Subcutaneous abdominal adipose tissue (tissue), 5 donors: ENCODE data around the gene METTL1.

Experiments used
- H3K27ac ChIP-seq: one replicate; pipeline ENCODE4 v1.7.0; 2013; ENCODE audit warnings: low read depth, mild to moderate bottlenecking, inconsistent platforms, low read length, moderate library complexity
- H3K27me3 ChIP-seq, 5 donors: one replicate each; pipeline ENCODE4 v1.7.0; 2013; ENCODE audit warnings: low read length in 5 of 5, inconsistent platforms in 1 of 5; ENCODE audit not compliant: control insufficient read depth in 5 of 5, insufficient read depth in 4 of 5
- H3K36me3 ChIP-seq, 5 donors: one replicate each; pipeline ENCODE4 v1.7.0; 2013; ENCODE audit warnings: low read length in 5 of 5; ENCODE audit not compliant: control insufficient read depth in 5 of 5, insufficient read depth in 5 of 5
- H3K4me1 ChIP-seq, 5 donors: one replicate each; pipeline ENCODE4 v1.7.0; 2013; ENCODE audit warnings: low read length in 5 of 5, mild to moderate bottlenecking in 3 of 5, moderate library complexity in 1 of 5; ENCODE audit not compliant: control insufficient read depth in 5 of 5, insufficient read depth in 5 of 5
- H3K4me3 ChIP-seq, 5 donors: one replicate each; pipeline ENCODE4 v1.7.0; 2013; ENCODE audit warnings: low read length in 5 of 5, low read depth in 1 of 5
- H3K9ac ChIP-seq, 5 donors: one replicate each; pipeline ENCODE4 v1.7.0; 2013; ENCODE audit warnings: low read length in 5 of 5, mild to moderate bottlenecking in 4 of 5, moderate library complexity in 3 of 5
- H3K9me3 ChIP-seq, 5 donors: one replicate each; pipeline ENCODE4 v1.7.0; 2013; ENCODE audit warnings: low read length in 5 of 5; ENCODE audit not compliant: control insufficient read depth in 5 of 5
- donor health status: healthy.
- donor health status: healthy.
- donor health status: healthy.
- donor health status: healthy.
- donor health status: healthy.

Gene METTL1

DNA sequence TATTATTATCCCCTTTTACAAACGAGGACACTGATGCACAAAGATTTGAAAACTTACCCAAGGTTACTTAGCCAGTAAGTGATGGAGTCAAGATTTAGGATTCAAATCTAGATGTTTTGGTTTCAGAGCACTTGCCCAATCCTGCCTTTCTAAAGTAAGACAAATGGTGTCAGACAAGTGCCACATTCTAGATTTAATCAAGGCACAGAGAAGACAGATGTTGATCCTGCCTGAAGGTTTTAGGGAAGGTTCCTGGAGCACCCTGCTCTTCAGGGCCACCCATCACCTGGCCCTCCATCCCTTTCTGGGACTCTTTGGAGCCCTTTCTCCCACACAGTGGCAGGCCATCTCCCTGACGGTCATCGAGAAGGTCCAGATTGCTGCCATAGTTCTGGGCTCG is 14.1 kb downstream of the METTL1 start:
- H3K27ac ChIP-seq, result no peak overlapping the region
- no peak overlapping the region for H3K4me3 ChIP-seq
- peaks cover 0 to 19% (median 14%) of the 10 kb centered on the region in 5 donors for H3K36me3 ChIP-seq
- peaks cover 2 to 23% (median 17%) of the 10 kb centered on the region in 5 donors for H3K4me1 ChIP-seq
- no peak overlapping the region for H3K9ac ChIP-seq
- peaks cover 0 to 16% (median 3%) of the 10 kb centered on the region in 5 donors for H3K9me3 ChIP-seq
- H3K27me3 ChIP-seq, result peaks cover 0 to 2% (median 0%) of the 10 kb centered on the region in 5 donors

GRCh38 chr12:57756406-57757341 is 15.2 kb downstream of the METTL1 start:
- Histone ChIP-seq H3K9me3 (peaks cover 0 to 16% (median 3%) of the 10 kb centered on the region in 5 donors), H3K27ac (no peak overlapping the region), H3K36me3 (peaks cover 0 to 19% (median 14%) of the 10 kb centered on the region in 5 donors), H3K9ac (peak overlapping the region in 1 of 5 donors; percentile 74), H3K4me3 (peak overlapping the region in 4 of 5 donors; percentile 58 to 76 (median 69)), H3K4me1 (peaks cover 2 to 33% (median 23%) of the 10 kb centered on the region in 5 donors), H3K27me3 (no peaks in the 10 kb centered on the region)

DNA sequence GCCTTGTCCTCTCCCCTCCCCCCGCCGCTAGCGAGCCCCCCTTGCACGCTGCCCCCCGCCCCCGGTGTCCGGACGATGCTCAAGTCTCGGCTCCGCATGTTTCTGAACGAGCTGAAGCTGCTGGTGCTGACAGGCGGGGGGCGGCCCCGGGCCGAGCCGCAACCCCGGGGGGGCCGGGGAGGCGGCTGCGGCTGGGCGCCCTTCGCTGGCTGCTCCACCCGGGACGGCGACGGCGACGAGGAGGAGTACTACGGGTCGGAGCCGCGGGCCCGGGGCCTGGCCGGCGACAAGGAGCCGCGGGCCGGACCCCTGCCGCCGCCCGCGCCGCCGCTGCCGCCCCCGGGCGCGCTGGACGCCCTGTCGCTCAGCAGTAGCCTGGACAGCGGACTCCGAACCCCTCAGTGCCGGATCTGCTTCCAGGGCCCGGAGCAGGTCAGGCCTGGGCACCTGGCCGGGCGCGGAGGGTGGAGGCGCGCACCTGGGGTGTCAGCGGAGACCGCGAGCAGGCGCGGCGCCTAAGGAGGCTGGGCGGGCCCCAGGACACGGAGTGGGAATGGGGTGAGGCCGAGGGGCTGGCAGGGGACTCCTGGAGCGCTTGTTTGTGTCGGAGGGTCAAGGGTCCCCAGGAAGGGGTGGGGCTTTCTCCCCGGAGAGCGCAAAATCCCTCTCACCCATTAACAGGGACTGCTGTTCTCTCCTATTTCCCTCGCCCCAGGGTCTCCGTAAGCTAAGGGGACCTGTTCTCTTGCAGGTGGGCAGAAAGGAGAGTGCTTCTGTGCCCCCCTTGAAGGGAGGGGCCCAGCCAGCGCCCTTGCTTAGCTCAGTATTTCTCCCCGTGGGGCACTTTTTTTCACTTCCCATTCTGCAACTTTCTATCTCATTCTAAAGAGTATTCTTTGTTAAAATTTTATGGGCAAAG is 16.2 kb downstream of the METTL1 start:
- H3K4me1 ChIP-seq, result peaks cover 9 to 42% (median 33%) of the 10 kb centered on the region in 5 donors

GRCh38 chr12:57755194-57755453 is 16.8 kb downstream of the METTL1 start:
- Histone ChIP-seq H3K27ac (no peak overlapping the region), H3K9me3 (peaks cover 0 to 16% (median 3%) of the 10 kb centered on the region in 5 donors), H3K4me1 (peaks cover 9 to 42% (median 35%) of the 10 kb centered on the region in 5 donors), H3K9ac (no peak overlapping the region), H3K27me3 (no peaks in the 10 kb centered on the region), H3K36me3 (peaks cover 0 to 26% (median 20%) of the 10 kb centered on the region in 5 donors), H3K4me3 (peak overlapping the region in 3 of 5 donors; percentile 69 to 73 (median 69))

More for the DNA sequence above, 16.2 kb downstream of the METTL1 start:
- Histone ChIP-seq H3K27ac (no peak overlapping the region), H3K27me3 (no peaks in the 10 kb centered on the region), H3K36me3 (peaks cover 0 to 20% (median 15%) of the 10 kb centered on the region in 5 donors), H3K9me3 (peaks cover 0 to 16% (median 3%) of the 10 kb centered on the region in 5 donors), H3K4me3 (peak overlapping the region; percentile 52 to 76 (median 69)), H3K9ac (peak overlapping the region in 4 of 5 donors; percentile 17 to 77 (median 70))

DNA sequence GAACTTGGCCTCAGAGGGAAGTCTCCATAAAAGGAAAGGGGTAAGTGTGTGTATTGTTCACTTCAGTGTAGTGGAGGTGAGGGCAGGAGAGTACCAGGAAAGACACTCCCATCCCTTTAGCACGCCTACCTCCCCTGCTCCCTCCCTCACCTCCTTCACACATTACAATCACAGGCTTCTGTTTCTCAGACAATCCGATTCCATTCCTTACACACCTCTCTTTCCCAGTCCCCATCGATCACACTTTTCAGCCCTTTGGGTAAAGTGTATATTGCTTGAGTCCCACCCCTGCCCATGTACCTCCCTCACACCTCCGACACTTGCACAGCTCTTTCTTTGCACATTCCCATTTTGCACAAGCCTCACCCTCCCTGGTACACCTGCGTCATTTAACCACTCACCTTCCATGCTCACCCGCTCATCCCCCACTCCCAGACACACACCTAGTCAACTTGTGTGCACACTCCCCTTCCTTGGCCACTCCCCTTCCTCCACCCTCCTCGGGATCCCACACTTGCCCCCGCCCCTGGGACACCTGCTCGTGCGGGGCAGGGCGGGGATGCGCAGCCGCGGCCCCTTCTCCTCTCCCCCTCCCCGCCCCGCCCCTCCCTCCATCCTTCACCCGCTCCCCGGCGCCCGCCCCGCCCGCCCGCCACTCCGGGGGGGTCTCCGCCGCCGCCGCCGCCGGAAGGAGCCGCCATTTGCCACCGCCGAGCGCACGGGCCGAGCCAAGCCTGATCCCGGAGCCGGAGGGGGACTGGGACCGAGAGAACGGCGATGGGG is 17.3 kb downstream of the METTL1 start, which contains the start of gene MARCHF9:
MARCHF9 (plus strand) TSS at position 693 of the 783 bp plus-strand sequence. CDS start 426 bp downstream, outside the sequence.
- no peak within 1 kb of the TSS for H3K27ac ChIP-seq
- H3K27me3 ChIP-seq, result no peaks in the 10 kb centered on the region
- H3K9ac ChIP-seq, result peak within 1 kb of the TSS in 4 of 5 donors; percentile 17 to 77 (median 70)
- H3K36me3 ChIP-seq, result peaks cover 0 to 30% (median 21%) of the 10 kb centered on the region in 5 donors
- peaks cover 0 to 16% (median 3%) of the 10 kb centered on the region in 5 donors for H3K9me3 ChIP-seq
- H3K4me3 ChIP-seq, result peak within 1 kb of the TSS; percentile 58 to 76 (median 69)
- H3K4me1 ChIP-seq, result peaks cover 9 to 42% (median 35%) of the 10 kb centered on the region in 5 donors

DNA sequence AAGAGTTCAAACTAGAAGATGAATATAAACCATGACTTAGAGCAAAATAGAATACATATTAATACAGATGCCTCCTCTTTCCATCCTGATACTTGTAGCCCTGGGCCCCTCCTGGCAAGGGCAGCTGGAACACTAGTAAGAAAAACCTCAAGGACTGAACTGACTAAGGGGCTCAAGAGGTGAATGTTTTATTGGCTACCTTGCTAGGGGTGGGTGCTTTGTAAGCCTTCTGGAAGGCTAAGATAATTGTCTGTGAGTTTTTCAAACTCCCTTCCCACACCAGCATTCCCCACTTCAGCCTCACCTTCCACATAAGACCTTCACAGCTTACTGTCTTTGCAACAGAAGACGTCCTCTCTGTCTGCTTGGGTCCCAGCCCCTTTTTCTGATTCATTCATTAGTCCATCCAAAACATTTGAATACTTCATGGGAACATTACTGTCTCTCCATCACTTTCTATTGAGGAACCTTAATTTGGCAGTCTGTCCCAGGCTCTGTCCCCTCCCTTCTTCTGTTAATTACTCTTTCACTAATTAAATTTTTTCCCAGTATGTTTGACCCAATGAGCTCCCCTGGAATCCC is 18.1 kb downstream of the METTL1 start:
- H3K9me3 ChIP-seq, result peaks cover 0 to 12% (median 3%) of the 10 kb centered on the region in 5 donors
- peaks cover 0 to 32% (median 24%) of the 10 kb centered on the region in 5 donors for H3K36me3 ChIP-seq
- H3K4me1 ChIP-seq, result peaks cover 9 to 42% (median 35%) of the 10 kb centered on the region in 5 donors
- H3K4me3 ChIP-seq, result no peak overlapping the region
- H3K27me3 ChIP-seq, result no peaks in the 10 kb centered on the region
- no peak overlapping the region for H3K27ac ChIP-seq
- no peak overlapping the region for H3K9ac ChIP-seq

- Histone ChIP-seq H3K36me3 (peaks cover 5 to 31% (median 24%) of the 10 kb centered on the region in 5 donors), H3K4me3 (peak overlapping the region; percentile 42 to 83 (median 66)), H3K4me1 (peaks cover 9 to 42% (median 35%) of the 10 kb centered on the region in 5 donors), H3K9ac (no peak overlapping the region), H3K27me3 (no peaks in the 10 kb centered on the region), H3K9me3 (peaks cover 0 to under 1% (median 0%) of the 10 kb centered on the region in 5 donors), H3K27ac (peak overlapping the region; percentile 7)
Observed at GRCh38 chr12:57752668-57753000, 19.3 kb downstream of the METTL1 start.

GRCh38 chr12:57751788-57752667 is 19.9 kb downstream of the METTL1 start, which contains the start of gene CDK4:
Gene CDK4, minus strand, starts transcription at chr12:57752310. Its CDS starts 593 bp downstream, at chr12:57751717.
- peak within 1 kb of the TSS; percentile 94 for H3K27ac ChIP-seq
- peaks cover 11 to 36% (median 27%) of the 10 kb centered on the region in 5 donors for H3K36me3 ChIP-seq

More at GRCh38 chr12:57751788-57752667, 19.9 kb downstream of the METTL1 start, which contains the start of gene CDK4:
- Histone ChIP-seq H3K4me1 (peaks cover 9 to 42% (median 35%) of the 10 kb centered on the region in 5 donors), H3K27me3 (no peaks in the 10 kb centered on the region), H3K9ac (peak within 1 kb of the TSS; percentile 74 to 92 (median 86)), H3K9me3 (no peaks in the 10 kb centered on the region), H3K4me3 (peak within 1 kb of the TSS; percentile 66 to 92 (median 81))
